GM19240 (cell line): ENCODE results near the gene GREM1.

Experiments used
- DNase-seq: peaks from one replicate; pipeline ENCODE4 v3.0.0; 2011; ENCODE audit warnings: low spot score; ENCODE audit not compliant: insufficient read length

Gene GREM1

DNA sequence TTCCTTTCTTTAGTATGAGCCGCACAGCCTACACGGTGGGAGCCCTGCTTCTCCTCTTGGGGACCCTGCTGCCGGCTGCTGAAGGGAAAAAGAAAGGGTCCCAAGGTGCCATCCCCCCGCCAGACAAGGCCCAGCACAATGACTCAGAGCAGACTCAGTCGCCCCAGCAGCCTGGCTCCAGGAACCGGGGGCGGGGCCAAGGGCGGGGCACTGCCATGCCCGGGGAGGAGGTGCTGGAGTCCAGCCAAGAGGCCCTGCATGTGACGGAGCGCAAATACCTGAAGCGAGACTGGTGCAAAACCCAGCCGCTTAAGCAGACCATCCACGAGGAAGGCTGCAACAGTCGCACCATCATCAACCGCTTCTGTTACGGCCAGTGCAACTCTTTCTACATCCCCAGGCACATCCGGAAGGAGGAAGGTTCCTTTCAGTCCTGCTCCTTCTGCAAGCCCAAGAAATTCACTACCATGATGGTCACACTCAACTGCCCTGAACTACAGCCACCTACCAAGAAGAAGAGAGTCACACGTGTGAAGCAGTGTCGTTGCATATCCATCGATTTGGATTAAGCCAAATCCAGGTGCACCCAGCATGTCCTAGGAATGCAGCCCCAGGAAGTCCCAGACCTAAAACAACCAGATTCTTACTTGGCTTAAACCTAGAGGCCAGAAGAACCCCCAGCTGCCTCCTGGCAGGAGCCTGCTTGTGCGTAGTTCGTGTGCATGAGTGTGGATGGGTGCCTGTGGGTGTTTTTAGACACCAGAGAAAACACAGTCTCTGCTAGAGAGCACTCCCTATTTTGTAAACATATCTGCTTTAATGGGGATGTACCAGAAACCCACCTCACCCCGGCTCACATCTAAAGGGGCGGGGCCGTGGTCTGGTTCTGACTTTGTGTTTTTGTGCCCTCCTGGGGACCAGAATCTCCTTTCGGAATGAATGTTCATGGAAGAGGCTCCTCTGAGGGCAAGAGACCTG, 13.2 kb downstream of the GREM1 start:
- no peak for DNase-seq

GRCh38 chr15:32732574-32733157, 14.9 kb downstream of the GREM1 start:
- DNase-seq: no peak

GRCh38 chr15:32733281-32733680, 15.5 kb downstream of the GREM1 start:
- no peak for DNase-seq

GRCh38 chr15:32735989-32736700, 18.3 kb downstream of the GREM1 start:
- no peak for DNase-seq

DNA sequence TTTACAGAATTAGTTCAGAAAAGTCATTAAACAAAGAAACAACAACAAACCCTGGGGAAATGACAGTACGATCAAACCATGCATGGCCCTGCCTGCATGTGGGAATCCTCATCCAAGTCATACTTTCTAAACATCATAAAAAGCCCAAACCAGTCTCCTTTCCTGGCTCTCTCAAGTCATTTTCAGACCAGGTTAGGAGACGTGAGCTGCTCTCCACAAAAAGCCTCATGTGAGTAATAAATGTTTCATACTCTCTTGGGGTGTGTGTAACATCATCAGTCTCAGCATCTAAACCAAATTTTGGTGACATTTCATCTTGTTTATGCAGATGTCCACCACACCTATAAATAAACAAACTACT, 18.9 kb downstream of the GREM1 start:
- DNase-seq: no peak

GRCh38 chr15:32737304-32737703, 19.5 kb downstream of the GREM1 start:
- DNase-seq: no peak

DNA sequence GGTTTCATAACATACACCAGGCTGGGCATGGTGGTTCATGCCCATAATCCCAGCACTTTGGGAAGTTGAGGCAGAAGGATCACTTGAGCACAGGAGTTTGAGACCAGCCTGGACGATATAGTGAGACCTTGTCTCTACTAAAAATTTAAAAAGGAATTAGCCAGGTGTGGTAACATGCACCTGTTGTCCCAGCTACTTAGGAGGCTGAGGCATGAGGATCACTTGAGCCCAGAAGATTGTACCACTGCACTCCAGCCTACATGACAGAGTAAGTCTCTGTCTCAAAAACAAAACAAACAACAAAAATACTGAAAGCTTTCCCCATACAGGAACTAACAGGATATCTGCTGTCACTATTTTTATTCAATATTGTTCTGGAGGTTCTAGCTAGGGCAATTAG, 20.9 kb downstream of the GREM1 start:
- DNase-seq: no peak

DNA sequence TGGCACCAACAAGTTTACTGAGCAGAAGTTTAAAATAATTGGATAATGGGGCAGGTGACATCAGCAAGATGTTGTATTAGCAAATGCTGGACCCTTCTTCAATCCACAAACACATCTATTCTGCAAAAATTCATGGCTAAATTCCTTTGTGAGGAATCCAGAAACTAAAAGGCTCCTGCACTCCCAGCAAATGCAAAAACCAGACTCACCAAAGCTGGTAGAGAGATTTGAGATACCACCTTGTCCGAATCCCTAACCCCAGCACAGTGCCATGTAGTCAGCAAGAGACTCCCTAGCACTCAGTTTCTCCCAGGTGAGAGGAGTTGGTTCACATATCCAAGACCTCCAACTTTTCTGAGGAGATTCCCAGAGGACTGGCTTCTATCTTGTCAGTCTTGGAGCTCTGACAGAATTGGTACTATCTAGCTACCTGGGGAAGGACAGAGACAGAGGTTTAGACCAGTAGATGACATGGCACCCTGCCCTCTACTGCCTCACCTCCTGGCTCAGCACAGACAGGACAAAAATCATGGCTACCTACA, 21.8 kb downstream of the GREM1 start:
- no peak for DNase-seq

- DNase-seq: no peak
Measured at GRCh38 chr15:32743411-32744140, 25.8 kb downstream of the GREM1 start.

DNA sequence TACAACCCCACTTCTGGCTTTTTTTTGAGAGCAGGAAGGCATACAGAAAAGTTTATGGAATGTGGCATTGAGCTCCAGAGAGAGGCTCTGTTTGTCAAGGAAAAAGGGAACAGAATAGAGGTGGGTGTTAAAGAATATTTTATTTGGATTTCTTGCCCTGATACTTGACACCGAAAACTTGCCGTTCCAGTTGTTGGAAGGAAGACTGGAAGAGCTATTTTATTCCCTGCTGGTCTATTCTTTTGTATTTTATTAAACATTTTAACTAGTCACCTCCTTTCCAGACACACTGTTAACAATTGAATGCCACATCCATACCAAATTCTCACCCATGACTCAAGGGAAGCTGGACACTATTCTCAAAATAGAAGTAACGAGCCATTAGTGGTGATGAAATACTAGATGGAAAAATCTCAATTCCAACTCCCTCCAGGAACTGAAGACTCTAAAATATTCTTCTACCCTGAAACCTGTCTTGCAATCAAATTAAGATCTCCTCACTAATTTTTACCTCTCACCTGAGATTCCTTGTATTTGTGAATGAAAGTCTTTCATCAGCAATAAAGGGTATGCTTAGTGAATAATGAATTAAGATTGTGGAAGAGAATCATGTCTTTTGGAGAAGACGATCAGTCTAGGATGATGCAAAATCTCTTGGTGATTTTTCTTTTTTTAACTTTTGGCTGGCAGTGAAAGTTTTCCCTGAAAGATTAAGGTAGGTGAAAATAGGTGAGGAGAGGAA, 28.5 kb downstream of the GREM1 start:
- no peak for DNase-seq

DNA sequence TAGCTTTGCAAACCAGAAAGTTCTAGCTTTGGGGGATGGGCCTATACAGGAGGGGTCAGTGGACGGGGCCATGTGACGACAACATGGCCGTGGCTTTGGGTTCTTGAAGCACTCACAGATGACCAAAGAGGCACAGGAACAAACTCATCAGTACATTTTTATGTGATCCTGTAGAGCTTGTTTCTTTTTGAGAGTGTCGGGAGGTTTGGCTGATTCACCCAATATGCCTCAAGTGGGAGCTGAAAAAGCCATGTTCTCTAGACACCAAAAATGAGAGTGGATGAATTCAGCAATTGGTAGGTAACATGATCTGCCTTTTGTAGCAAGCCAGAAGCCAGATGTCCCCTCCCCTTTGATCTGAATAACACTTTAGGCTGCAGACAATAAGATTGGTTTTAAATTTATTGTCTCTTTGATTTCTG, 30.1 kb downstream of the GREM1 start:
- DNase-seq: no peak

DNA sequence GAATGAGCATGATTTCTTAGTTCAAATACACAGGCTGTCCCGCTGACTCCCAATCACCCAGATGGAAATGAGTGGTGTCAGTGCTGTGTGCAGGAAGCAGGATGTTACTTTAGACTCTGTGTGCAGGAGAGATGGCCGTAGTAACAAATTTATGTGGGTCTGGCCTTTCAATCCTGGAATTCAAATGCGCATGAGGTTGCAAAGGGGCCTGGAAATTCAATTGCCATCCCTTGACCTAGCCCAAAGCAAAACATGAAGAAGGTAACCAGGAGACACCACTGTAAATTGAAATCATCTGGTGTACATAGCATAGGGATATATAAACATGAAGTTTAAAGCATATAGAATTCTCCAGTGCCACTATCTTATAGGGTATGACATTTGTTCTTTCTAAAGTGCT, 33.2 kb downstream of the GREM1 start:
- no peak for DNase-seq

DNA sequence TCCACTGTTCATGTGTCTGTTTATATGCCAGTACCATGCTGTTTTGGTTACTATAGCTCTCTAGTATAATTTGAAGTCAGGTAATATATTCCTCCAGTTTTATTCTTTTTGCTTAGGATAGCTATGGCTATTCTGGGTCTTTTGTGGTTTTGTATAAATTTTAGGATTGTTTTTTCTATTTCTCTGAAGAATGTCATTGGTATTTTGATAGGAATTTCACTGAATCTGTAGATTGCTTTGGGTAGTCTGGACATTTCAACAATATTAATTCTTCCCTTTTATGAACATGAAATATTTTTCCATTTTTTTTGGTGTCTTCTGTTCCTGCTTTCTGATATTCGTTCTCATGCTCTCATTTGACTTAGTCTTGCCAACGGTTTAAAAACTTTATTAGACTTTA, 39.6 kb downstream of the GREM1 start:
- DNase-seq: no peak

DNA sequence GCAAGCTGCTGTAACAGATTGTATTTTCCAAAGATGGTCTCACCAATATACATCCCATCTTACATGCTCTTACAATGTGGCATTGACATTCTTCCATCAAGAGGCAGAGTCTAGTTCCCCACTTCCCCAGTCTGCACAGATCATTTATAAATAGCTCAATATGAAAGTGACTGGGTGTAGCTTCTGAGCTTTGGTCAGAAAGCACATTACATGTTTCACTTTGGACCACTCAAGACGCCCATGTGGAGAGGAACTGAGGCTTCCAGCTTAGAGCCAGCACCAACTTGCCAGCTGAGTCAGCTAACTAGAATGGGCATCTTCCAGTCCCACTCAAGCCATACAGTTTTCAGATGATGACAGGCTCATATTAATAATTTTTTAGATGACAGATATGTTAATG, 45.5 kb downstream of the GREM1 start:
- DNase-seq: peak; percentile 9

- DNase-seq: no peak
Measured at GRCh38 chr15:32765236-32765635, 47.4 kb downstream of the GREM1 start.

DNA sequence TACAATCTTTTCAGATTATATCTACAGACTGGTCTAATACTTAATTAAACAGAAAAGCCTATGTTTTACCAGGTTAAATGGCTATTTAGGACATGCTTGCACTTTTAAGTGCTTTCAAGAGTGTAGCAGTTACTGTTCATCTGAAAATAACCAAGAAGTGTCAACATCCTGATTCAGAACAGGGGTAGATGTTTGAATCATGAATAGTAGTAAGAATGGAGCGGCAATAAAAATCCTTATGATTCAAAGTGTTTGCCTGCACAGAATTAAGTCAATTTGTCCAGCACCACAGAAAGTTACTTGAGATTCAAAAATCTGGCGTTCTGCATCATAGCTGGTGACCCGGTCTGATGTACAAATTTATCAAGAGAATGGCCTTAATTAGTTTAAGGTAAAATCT, 48.3 kb downstream of the GREM1 start:
- no peak for DNase-seq

- DNase-seq: no peak
Measured at GRCh38 chr15:32767236-32767635, 49.4 kb downstream of the GREM1 start.

GRCh38 chr15:32774022-32774421, 56.2 kb downstream of the GREM1 start:
- no peak for DNase-seq

- no peak for DNase-seq
Measured at GRCh38 chr15:32775103-32775502, 57.3 kb downstream of the GREM1 start.

- DNase-seq: no peak
Measured at GRCh38 chr15:32778391-32779176, 60.8 kb downstream of the GREM1 start.
